Smooth muscle cell (in vitro differentiated cells): ENCODE results near the gene CFL1. TPM values are rescaled to one million over a fixed set of nuclear protein-coding genes. Genes with fewer than 3 reads are reported as not detected.

Experiments used
- DNase-seq: peaks from one replicate; lab custom pipeline; 2025; ENCODE audit not compliant: unreplicated experiment; lab: John Stamatoyannopoulos, UW
- H2AFZ ChIP-seq: fragments of 200-600 bp; sonication (generic); 2 replicates; pipeline ENCODE4 v1.6.0; 2016; ENCODE audit warnings: antibody characterized with exemption, low read depth, mild to moderate bottlenecking
- H3F3A ChIP-seq: fragments of 200-600 bp; sonication (generic); 2 replicates; pipeline ENCODE4 v1.6.0; 2017; ENCODE audit warnings: antibody characterized with exemption, low read depth
- H3K27ac ChIP-seq: fragments of 200-600 bp; sonication (generic); 2 replicates; pipeline ENCODE4 v1.5.1; 2016; ENCODE audit warnings: low read depth, mild to moderate bottlenecking
- H3K27me3 ChIP-seq: fragments of 200-600 bp; sonication (generic); 2 replicates; pipeline ENCODE4 v1.6.1; 2016; ENCODE audit warnings: low read depth, mild to moderate bottlenecking
- H3K36me3 ChIP-seq: fragments of 200-600 bp; sonication (generic); 2 replicates; pipeline ENCODE4 v1.5.1; 2016; ENCODE audit warnings: low read depth
- H3K4me1 ChIP-seq: fragments of 200-600 bp; sonication (generic); 2 replicates; pipeline ENCODE4 v1.5.1; 2016; ENCODE audit warnings: low read depth
- H3K4me2 ChIP-seq: fragments of 200-600 bp; sonication (generic); 2 replicates; pipeline ENCODE4 v1.6.0; 2016; ENCODE audit warnings: mild to moderate bottlenecking
- H3K4me3 ChIP-seq: fragments of 200-600 bp; sonication (generic); 2 replicates; pipeline ENCODE4 v1.5.1; 2016; ENCODE audit warnings: mild to moderate bottlenecking
- H3K79me2 ChIP-seq: fragments of 200-600 bp; sonication (generic); 2 replicates; pipeline ENCODE4 v1.6.0; 2016; ENCODE audit warnings: low read depth, mild to moderate bottlenecking
- H3K9ac ChIP-seq: fragments of 200-600 bp; sonication (generic); 2 replicates; pipeline ENCODE4 v1.6.0; 2016; ENCODE audit warnings: low read depth
- H3K9me3 ChIP-seq: fragments of 200-600 bp; sonication (generic); replicated peaks from 2 replicates; pipeline ENCODE4 v1.5.1; 2016; ENCODE audit warnings: low read depth
- H4K20me1 ChIP-seq: fragments of 200-600 bp; sonication (generic); 2 replicates; pipeline ENCODE4 v1.6.0; 2016; ENCODE audit warnings: low read depth
- CTCF ChIP-seq: fragments of 200-600 bp; sonication (generic); IDR thresholded peaks from 2 replicates; pipeline ENCODE4 v1.5.1; 2017; ENCODE audit warnings: borderline replicate concordance, mild to moderate bottlenecking, antibody characterized with exemption; ENCODE audit not compliant: insufficient read depth, poor library complexity, severe bottlenecking
- WGBS: methylation state at CpG from one replicate; pipeline ENCODE4 v1.1.7; 2016; ENCODE audit warnings: low lambda C conversion rate; 5-methylcytosine and 5-hydroxymethylcytosine counted together
- polyA plus RNA-seq: library from polyadenylated mRNA; unstranded; fragments of >200 nt; fragmentation: Nextera tagmentation; extraction: Ambion mirVana; gene quantifications from 2 replicates; pipeline ENCODE4 v1.2.1, GENCODE V29; 2016
- total RNA-seq: library from RNA; depleted of rRNA; stranded (reverse); fragments of >200 nt; gene quantifications from 2 replicates; pipeline ENCODE4 v1.2.3, GENCODE V29; 2014

Gene CFL1
- total and polyA plus RNA-seq, 2 experiments from 2014 or later: 1,255 to 3,052 TPM

GRCh38 chr11:65879617-65880016 lies 21.6 kb upstream of the CFL1 start, which contains the start of gene CTSW:
Gene CTSW (plus strand): TSS chr11:65879837. CDS start chr11:65879855, 18 bp downstream.
- no peaks in the 10 kb centered on the region for H3K36me3 ChIP-seq
- peaks cover 5% of the 10 kb centered on the region for H4K20me1 ChIP-seq
- no peak within 1 kb of the TSS for H3K4me3 ChIP-seq
- H3K27me3 ChIP-seq: no peaks in the 10 kb centered on the region
- no peak for DNase-seq
- no peaks in the 10 kb centered on the region for H3K4me1 ChIP-seq
- no peak within 1 kb of the TSS for H3K27ac ChIP-seq
- no peak within 1 kb of the TSS for H2AFZ ChIP-seq
- 87% methylated on average over 6 of the region's 7 CpGs for WGBS
- no peaks in the 10 kb centered on the region for H3K79me2 ChIP-seq
- H3K9me3 ChIP-seq: no peaks in the 10 kb centered on the region
- no peak within 1 kb of the TSS for H3K9ac ChIP-seq
- no peaks in the 10 kb centered on the region for H3F3A ChIP-seq
- TF ChIP-seq CTCF: no peak
- no peak within 1 kb of the TSS for H3K4me2 ChIP-seq

- H3K79me2 ChIP-seq: no peaks in the 10 kb centered on the region
- TF ChIP-seq CTCF: no peak
- no peaks in the 10 kb centered on the region for H3K36me3 ChIP-seq
- H3K4me2 ChIP-seq: peak overlapping the region; percentile 99
- H3K27me3 ChIP-seq: no peaks in the 10 kb centered on the region
- peaks cover 5% of the 10 kb centered on the region for H3F3A ChIP-seq
- no peaks in the 10 kb centered on the region for H3K4me1 ChIP-seq
- peak overlapping the region; percentile 55 for H3K4me3 ChIP-seq
- H2AFZ ChIP-seq: no peak overlapping the region
- 9% methylated on average over 54 of the region's 54 CpGs for WGBS
- no peaks in the 10 kb centered on the region for H4K20me1 ChIP-seq
- H3K9ac ChIP-seq: peak overlapping the region; percentile 79
- DNase-seq: peak; percentile 87
- H3K27ac ChIP-seq: peak overlapping the region; percentile 61
- no peaks in the 10 kb centered on the region for H3K9me3 ChIP-seq
Observed at GRCh38 chr11:65873318-65874156, 15.6 kb upstream of the CFL1 start.

- peaks cover 13% of the 10 kb centered on the region for H3F3A ChIP-seq
- no peaks in the 10 kb centered on the region for H3K9me3 ChIP-seq
- H3K4me1 ChIP-seq: no peaks in the 10 kb centered on the region
- TF ChIP-seq CTCF: no peak
- H3K79me2 ChIP-seq: no peaks in the 10 kb centered on the region
- H4K20me1 ChIP-seq: peaks cover 5% of the 10 kb centered on the region
- H2AFZ ChIP-seq: no peak within 1 kb of the TSS
- peak within 1 kb of the TSS; percentile 99 for H3K4me2 ChIP-seq
- H3K27ac ChIP-seq: peak within 1 kb of the TSS; percentile 61
- no peaks in the 10 kb centered on the region for H3K36me3 ChIP-seq
- H3K4me3 ChIP-seq: peak within 1 kb of the TSS; percentile 55
- WGBS: under 1% methylated on average over 17 of the region's 69 CpGs
- H3K27me3 ChIP-seq: no peaks in the 10 kb centered on the region
- peak; percentile 57 for DNase-seq
- peak within 1 kb of the TSS; percentile 79 for H3K9ac ChIP-seq
Observed at GRCh38 chr11:65872586-65873317, 14.8 kb upstream of the CFL1 start, which contains the start of gene EFEMP2. Gene EFEMP2 (minus strand): TSS chr11:65872800. CDS start chr11:65872354, 446 bp downstream.
